DND-41 (cell line): ENCODE results near the gene HERC3.

Experiments used
- ATAC-seq: fragments of 200-7000 bp; cut with Tn5 transposase; 3 replicates; pipeline ENCODE4 v1.9.1; 2021; ENCODE audit warnings: low read depth; ENCODE audit not compliant: insufficient read depth
- DNase-seq: peaks from one replicate; pipeline ENCODE4 v3.0.0-alpha.2; 2020
- H2AFZ ChIP-seq: 2 replicates; pipeline ENCODE4 v1.6.0; 2012; ENCODE audit warnings: low read depth, low read length
- H3K27ac ChIP-seq: 2 replicates; pipeline ENCODE4 v1.5.1; 2012; ENCODE audit warnings: low read length, inconsistent platforms
- H3K27me3 ChIP-seq: fragments of 200-600 bp; sonication (generic); 2 replicates; pipeline ENCODE4 v1.6.0; 2012; ENCODE audit warnings: low read length, mild to moderate bottlenecking, inconsistent platforms; ENCODE audit not compliant: insufficient read depth, poor library complexity
- H3K36me3 ChIP-seq: 2 replicates; pipeline ENCODE4 v1.5.1; 2012; ENCODE audit warnings: low read length, inconsistent platforms; ENCODE audit not compliant: insufficient read depth
- H3K4me1 ChIP-seq: 2 replicates; pipeline ENCODE4 v1.5.1; 2012; ENCODE audit warnings: mild to moderate bottlenecking, low read length; ENCODE audit not compliant: insufficient read depth
- H3K4me2 ChIP-seq: 2 replicates; pipeline ENCODE4 v1.6.0; 2012; ENCODE audit warnings: mild to moderate bottlenecking, moderate library complexity, low read length, inconsistent platforms; ENCODE audit not compliant: insufficient read depth
- H3K4me3 ChIP-seq, 2 experiments: fragments of 200-600 bp in 1 of 2; shearing (Covaris generic) in 1 of 2; 2 replicates each; pipeline ENCODE4 v1.5.1; 2012 to 2016; ENCODE audit warnings: inconsistent platforms in 2 of 2, low read length in 2 of 2, mild to moderate bottlenecking in 2 of 2, low read depth in 1 of 2, moderate library complexity in 1 of 2
- H3K79me2 ChIP-seq: 2 replicates; pipeline ENCODE4 v1.6.0; 2012; ENCODE audit warnings: low read length, inconsistent platforms; ENCODE audit not compliant: insufficient read depth
- H3K9ac ChIP-seq: 2 replicates; pipeline ENCODE4 v1.6.0; 2012; ENCODE audit warnings: low read depth, mild to moderate bottlenecking, inconsistent platforms, low read length, moderate library complexity
- H3K9me3 ChIP-seq: 2 replicates; pipeline ENCODE4 v1.5.1; 2012; ENCODE audit warnings: low read length, moderate library complexity, mild to moderate bottlenecking, inconsistent platforms; ENCODE audit not compliant: insufficient read depth, severe bottlenecking
- H4K20me1 ChIP-seq: 2 replicates; pipeline ENCODE4 v1.6.0; 2012; ENCODE audit warnings: low read length; ENCODE audit not compliant: insufficient read depth
- CTCF ChIP-seq: IDR thresholded peaks from 2 replicates; pipeline ENCODE4 v1.5.1; 2012; ENCODE audit warnings: borderline replicate concordance, low read length, moderate library complexity, mild to moderate bottlenecking; ENCODE audit not compliant: poor library complexity, severe bottlenecking; ENCODE audit errors: extremely low read depth
- EZH2 ChIP-seq: IDR thresholded peaks from 3 replicates; pipeline ENCODE4 v1.6.1; 2012; ENCODE audit warnings: borderline replicate concordance, low read depth, mild to moderate bottlenecking, moderate library complexity, low read length, inconsistent platforms; ENCODE audit not compliant: severe bottlenecking

HERC3 gene

GRCh38 chr4:88755454-88755853 lies 163.2 kb downstream of the HERC3 start:
- no peaks in the 10 kb centered on the region for H3K9me3 ChIP-seq
- no peak overlapping the region for H2AFZ ChIP-seq
- H3K79me2 ChIP-seq = no peaks in the 10 kb centered on the region
- H3K36me3 ChIP-seq = 0 out of 2 replicates have a peak, but pooled peaks cover under 1% of the 10 kb centered on the region
- H3K27ac ChIP-seq = no peak overlapping the region
- H3K4me1 ChIP-seq = no peaks in the 10 kb centered on the region
- TF ChIP-seq EZH2 (no peak), CTCF (no peak)
- no peak overlapping the region for H3K4me2 ChIP-seq
- H4K20me1 ChIP-seq = no peaks in the 10 kb centered on the region
- ATAC-seq (no peak), DNase-seq (no peak)
- H3K9ac ChIP-seq = no peak overlapping the region
- H3K4me3 ChIP-seq = no peak overlapping the region
- no peaks in the 10 kb centered on the region for H3K27me3 ChIP-seq

GRCh38 chr4:88756149-88756548 lies 163.9 kb downstream of the HERC3 start:
- Histone ChIP-seq H4K20me1 (no peaks in the 10 kb centered on the region), H3K27me3 (no peaks in the 10 kb centered on the region), H3K9me3 (no peaks in the 10 kb centered on the region), H3K4me1 (no peaks in the 10 kb centered on the region), H3K4me3 (no peak overlapping the region), H2AFZ (no peak overlapping the region), H3K79me2 (no peaks in the 10 kb centered on the region), H3K36me3 (no peaks in the 10 kb centered on the region), H3K4me2 (no peak overlapping the region), H3K27ac (no peak overlapping the region), H3K9ac (no peak overlapping the region)
- TF ChIP-seq EZH2 (no peak), CTCF (no peak)
- no peak for ATAC-seq
- no peak for DNase-seq

- H3K9ac ChIP-seq = no peak overlapping the region
- no peaks in the 10 kb centered on the region for H3K27me3 ChIP-seq
- no peaks in the 10 kb centered on the region for H3K79me2 ChIP-seq
- DNase-seq (no peak), ATAC-seq (no peak)
- H3K9me3 ChIP-seq = no peaks in the 10 kb centered on the region
- TF ChIP-seq CTCF = no peak
- TF ChIP-seq EZH2 = no peak
- H2AFZ ChIP-seq = no peak overlapping the region
- no peak overlapping the region for H3K4me2 ChIP-seq
- H3K4me3 ChIP-seq = no peak overlapping the region
- H3K36me3 ChIP-seq = no peaks in the 10 kb centered on the region
- H3K4me1 ChIP-seq = no peaks in the 10 kb centered on the region
- no peaks in the 10 kb centered on the region for H4K20me1 ChIP-seq
- H3K27ac ChIP-seq = no peak overlapping the region
Measured at GRCh38 chr4:88757067-88757466, 164.8 kb downstream of the HERC3 start.

- H2AFZ ChIP-seq = no peak overlapping the region
- H3K27ac ChIP-seq = no peak overlapping the region
- no peak overlapping the region for H3K4me2 ChIP-seq
- DNase-seq = no peak
- H3K4me3 ChIP-seq = no peak overlapping the region
- H4K20me1 ChIP-seq = no peaks in the 10 kb centered on the region
- H3K79me2 ChIP-seq = no peaks in the 10 kb centered on the region
- no peak for ATAC-seq
- no peaks in the 10 kb centered on the region for H3K27me3 ChIP-seq
- TF ChIP-seq CTCF = no peak
- TF ChIP-seq EZH2 = no peak
- H3K4me1 ChIP-seq = no peaks in the 10 kb centered on the region
- H3K9ac ChIP-seq = no peak overlapping the region
- no peaks in the 10 kb centered on the region for H3K36me3 ChIP-seq
- H3K9me3 ChIP-seq = no peaks in the 10 kb centered on the region
Measured at GRCh38 chr4:88757776-88758175, 165.5 kb downstream of the HERC3 start.
